Measurements from ENCODE around the gene ZSCAN1.

DNA sequence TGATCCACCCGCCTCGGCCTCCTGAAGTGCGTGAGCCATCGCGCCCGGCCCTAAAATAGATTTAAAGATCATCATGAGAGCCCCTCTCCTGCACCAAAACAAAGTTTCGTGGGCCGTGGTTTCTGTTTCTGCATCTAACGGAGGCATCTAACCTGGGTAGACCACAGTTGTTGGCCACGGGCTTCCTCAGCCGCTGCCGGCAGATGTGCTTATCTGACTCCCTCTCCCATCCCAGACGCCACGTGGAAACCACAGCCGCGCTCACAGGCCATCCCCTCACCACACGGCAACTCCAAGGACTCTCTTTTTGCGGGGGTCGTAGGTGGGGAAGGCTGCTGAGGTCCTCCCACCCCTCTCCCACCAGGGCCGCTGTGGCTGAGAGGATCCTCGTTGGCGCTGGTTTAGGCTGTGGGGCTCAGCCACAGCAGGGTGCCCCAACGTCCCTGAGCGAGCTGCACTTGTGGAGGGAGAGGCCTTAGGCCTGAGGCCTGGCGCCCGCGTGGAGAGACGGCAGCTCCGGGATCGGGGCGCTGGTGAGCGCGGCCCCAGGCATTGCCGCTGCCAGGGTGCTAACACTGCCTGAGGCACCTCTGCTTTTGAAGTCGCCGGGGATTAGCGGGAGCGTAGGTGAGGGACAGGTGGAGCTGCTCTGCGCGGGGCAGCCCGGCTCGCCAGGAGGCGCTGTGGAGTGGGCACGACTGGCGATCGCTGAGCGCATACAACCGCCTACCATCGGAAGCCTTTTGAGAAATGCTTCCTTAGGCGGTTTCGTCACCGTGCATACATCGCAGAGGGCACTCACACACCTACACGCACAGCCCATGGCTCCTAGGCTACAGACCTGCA, 8.9 kb downstream of the ZSCAN1 start:
- TF ChIP-seq FOXP4 (CRISPR knock-in tag; IDR thresholded peaks at IDR 0.05): no peak
- no peak for TF ChIP-seq FOXK1 (CRISPR knock-in tag; IDR thresholded peaks at IDR 0.05)
- peak; percentile 69 for TF ChIP-seq CTCF (IDR thresholded peaks at IDR 0.05)
- TF ChIP-seq, protein P1, sequence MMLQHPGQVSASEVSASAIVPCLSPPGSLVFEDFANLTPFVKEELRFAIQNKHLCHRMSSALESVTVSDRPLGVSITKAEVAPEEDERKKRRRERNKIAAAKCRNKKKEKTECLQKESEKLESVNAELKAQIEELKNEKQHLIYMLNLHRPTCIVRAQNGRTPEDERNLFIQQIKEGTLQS (CRISPR knock-in tag; conservative IDR thresholded peaks at IDR 0.05): no peak
- TF ChIP-seq, protein P2, sequence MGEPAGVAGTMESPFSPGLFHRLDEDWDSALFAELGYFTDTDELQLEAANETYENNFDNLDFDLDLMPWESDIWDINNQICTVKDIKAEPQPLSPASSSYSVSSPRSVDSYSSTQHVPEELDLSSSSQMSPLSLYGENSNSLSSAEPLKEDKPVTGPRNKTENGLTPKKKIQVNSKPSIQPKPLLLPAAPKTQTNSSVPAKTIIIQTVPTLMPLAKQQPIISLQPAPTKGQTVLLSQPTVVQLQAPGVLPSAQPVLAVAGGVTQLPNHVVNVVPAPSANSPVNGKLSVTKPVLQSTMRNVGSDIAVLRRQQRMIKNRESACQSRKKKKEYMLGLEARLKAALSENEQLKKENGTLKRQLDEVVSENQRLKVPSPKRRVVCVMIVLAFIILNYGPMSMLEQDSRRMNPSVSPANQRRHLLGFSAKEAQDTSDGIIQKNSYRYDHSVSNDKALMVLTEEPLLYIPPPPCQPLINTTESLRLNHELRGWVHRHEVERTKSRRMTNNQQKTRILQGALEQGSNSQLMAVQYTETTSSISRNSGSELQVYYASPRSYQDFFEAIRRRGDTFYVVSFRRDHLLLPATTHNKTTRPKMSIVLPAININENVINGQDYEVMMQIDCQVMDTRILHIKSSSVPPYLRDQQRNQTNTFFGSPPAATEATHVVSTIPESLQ (CRISPR knock-in tag; IDR thresholded peaks at IDR 0.05): no peak
- TF ChIP-seq RELA (CRISPR knock-in tag; IDR thresholded peaks at IDR 0.05; ENCODE audit: borderline replicate concordance): no peak
